Fibroblast of the aortic adventitia (primary cell): ENCODE data around the gene TMEM129. TPM values are rescaled to one million over a fixed set of nuclear protein-coding genes. Genes with fewer than 3 reads are reported as not detected.
"Not testable (repeated sequence)": the region's sequence is repeated elsewhere in the genome, so short reads cannot be mapped to it uniquely, and the experiment has no call there.

ENCODE experiments used
- DNase-seq: peaks from one replicate; pipeline ENCODE4 v3.0.0-alpha.2; 2010; ENCODE audit warnings: low read depth
- H3K4me3 ChIP-seq: 2 replicates; pipeline ENCODE4 v1.5.1; 2011; ENCODE audit warnings: low read depth, mild to moderate bottlenecking, control low read depth, low read length, moderate library complexity
- CTCF ChIP-seq: IDR thresholded peaks from 2 replicates; pipeline ENCODE4 v1.5.1; 2011; ENCODE audit warnings: mild to moderate bottlenecking, low read length, control low read depth, inconsistent platforms; ENCODE audit not compliant: insufficient read depth
- total RNA-seq: library from RNA; depleted of rRNA; stranded (reverse); fragments of >200 nt; gene quantifications from 2 replicates; pipeline ENCODE4 v1.2.3, GENCODE V29; 2012; ENCODE audit warnings: low replicate concordance

TMEM129 gene
- total RNA-seq, 1 donor = 25.6 TPM

GRCh38 chr4:1711055-1711570 lies 10.0 kb downstream of the TMEM129 start:
- TF ChIP-seq CTCF = no peak
- peak overlapping the region; percentile 95 for H3K4me3 ChIP-seq
- DNase-seq = no peak

- H3K4me3 ChIP-seq = no peak overlapping the region
- TF ChIP-seq CTCF = no peak
- no peak for DNase-seq
Observed at GRCh38 chr4:1708581-1708980, 12.5 kb downstream of the TMEM129 start.

GRCh38 chr4:1706358-1706757 lies 14.8 kb downstream of the TMEM129 start:
- no peak for TF ChIP-seq CTCF
- no peak overlapping the region for H3K4me3 ChIP-seq
- no peak for DNase-seq

- H3K4me3 ChIP-seq = no peak overlapping the region
- no peak for DNase-seq
- TF ChIP-seq CTCF = no peak
Observed at GRCh38 chr4:1705732-1706131, 15.4 kb downstream of the TMEM129 start.

GRCh38 chr4:1703867-1704266 lies 17.3 kb downstream of the TMEM129 start:
- no peak for DNase-seq
- no peak for TF ChIP-seq CTCF
- H3K4me3 ChIP-seq = no peak overlapping the region

GRCh38 chr4:1701671-1702070 lies 19.5 kb downstream of the TMEM129 start:
- not testable (repeated sequence) for H3K4me3 ChIP-seq

GRCh38 chr4:1695913-1696312 lies 25.2 kb downstream of the TMEM129 start:
- H3K4me3 ChIP-seq = no peak overlapping the region
- DNase-seq = no peak
- TF ChIP-seq CTCF = no peak

More at GRCh38 chr4:1701671-1702070, 19.5 kb downstream of the TMEM129 start:
- DNase-seq = not testable (repeated sequence)
